Stimulated activated CD4-positive, alpha-beta T cell treated with anti-CD3 and anti-CD28 coated beads, Interleukin-2, amount 100 ng/mL, for 4 hours (primary cell): ENCODE measurements around the gene NACAD.

ENCODE experiments used
- DNase-seq: peaks from one replicate; pipeline ENCODE4 v3.0.0-alpha.2; 2020; ENCODE audit warnings: low read depth

Gene NACAD

GRCh38 chr7:45092100-45092930, 3.5 kb upstream of the NACAD start:
- DNase-seq, result no peak

GRCh38 chr7:45089341-45089891, 647 bp upstream of the NACAD start:
- DNase-seq, result peak; percentile 25

GRCh38 chr7:45088146-45088701, 545 bp downstream of the NACAD start:
- DNase-seq, result no peak

GRCh38 chr7:45087301-45088145, 1.2 kb downstream of the NACAD start:
- no peak for DNase-seq

GRCh38 chr7:45086331-45087065, 2.3 kb downstream of the NACAD start:
- no peak for DNase-seq

- DNase-seq, result no peak
These were observed 3.1 kb downstream of the NACAD start for GRCh38 chr7:45085619-45086200.

GRCh38 chr7:45084901-45085618, 3.7 kb downstream of the NACAD start:
- DNase-seq, result no peak

- no peak for DNase-seq
These were observed 4.4 kb downstream of the NACAD start for GRCh38 chr7:45084336-45084735.

GRCh38 chr7:45082831-45083331, 5.9 kb downstream of the NACAD start:
- DNase-seq, result no peak

GRCh38 chr7:45082031-45082830, 6.5 kb downstream of the NACAD start:
- no peak for DNase-seq

GRCh38 chr7:45081670-45081974, 7.1 kb downstream of the NACAD start:
- DNase-seq, result no peak

- no peak for DNase-seq
These were observed 7.7 kb downstream of the NACAD start for GRCh38 chr7:45080958-45081669.

- DNase-seq, result no peak
These were observed 8.4 kb downstream of the NACAD start for GRCh38 chr7:45080265-45080957.

- no peak for DNase-seq
These were observed 10.6 kb downstream of the NACAD start for GRCh38 chr7:45078125-45078681.

GRCh38 chr7:45077579-45077978, 11.2 kb downstream of the NACAD start:
- DNase-seq, result no peak

- no peak for DNase-seq
These were observed 11.8 kb downstream of the NACAD start for GRCh38 chr7:45076946-45077345.

GRCh38 chr7:45075871-45076796, 12.6 kb downstream of the NACAD start:
- DNase-seq, result no peak
